Measurements from ENCODE around the gene PTPRD.

Gene PTPRD

GRCh38 chr9:8534828-8535227 lies 2078.0 kb downstream of the PTPRD start:
- DNase-seq, result no peak

DNA sequence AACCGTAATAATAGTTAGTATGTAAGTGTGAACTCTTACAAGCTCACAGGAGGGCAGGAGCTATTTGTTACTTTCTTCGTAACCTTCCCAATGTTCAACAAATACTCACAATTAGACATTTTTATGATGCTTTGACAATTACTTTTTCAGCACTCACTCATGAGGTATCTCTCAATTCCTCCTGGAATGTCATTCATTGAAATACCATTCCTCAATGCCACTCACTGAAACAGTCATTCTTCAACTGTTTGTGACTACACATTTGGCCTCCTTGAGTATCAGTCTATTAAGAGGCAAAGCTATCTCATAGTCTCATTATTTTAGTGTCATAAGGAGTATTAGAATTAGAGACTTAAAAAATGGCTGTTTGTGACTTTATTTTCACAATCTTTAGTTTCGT lies 2079.1 kb downstream of the PTPRD start:
- DNase-seq, result no peak

DNA sequence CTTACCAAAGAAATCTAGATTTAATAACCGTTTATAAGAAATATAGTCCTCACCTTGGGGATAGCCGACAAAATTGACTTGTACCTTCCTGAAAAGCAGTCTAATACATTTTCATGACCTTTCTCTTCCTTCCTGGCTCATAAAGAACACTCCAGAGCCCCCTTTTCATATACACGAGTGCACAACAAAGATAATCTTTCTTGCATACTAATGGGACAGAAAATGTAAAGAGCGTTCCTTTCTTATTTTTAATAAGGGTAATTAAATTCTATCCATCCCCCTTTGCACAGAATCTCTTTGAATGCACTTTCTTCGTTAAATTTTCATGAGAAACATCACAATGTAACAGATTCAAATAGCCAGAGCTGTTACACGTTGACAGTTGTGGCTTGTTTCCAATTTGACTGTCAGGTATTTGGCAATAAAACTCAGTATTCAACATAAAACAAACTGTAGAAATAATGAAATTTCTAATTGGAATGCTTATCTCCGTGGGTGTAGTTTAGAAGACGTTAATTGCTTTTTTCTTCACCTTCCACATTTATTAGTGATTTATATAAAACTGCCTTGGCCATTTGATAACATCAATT lies 2080.9 kb downstream of the PTPRD start:
- no peak for DNase-seq

GRCh38 chr9:8521112-8521511 lies 2091.7 kb downstream of the PTPRD start:
- DNase-seq, result no peak

GRCh38 chr9:8515748-8516147 lies 2097.1 kb downstream of the PTPRD start:
- no peak for DNase-seq

GRCh38 chr9:8514760-8515159 lies 2098.0 kb downstream of the PTPRD start:
- DNase-seq, result no peak

GRCh38 chr9:8508671-8509290 lies 2104.0 kb downstream of the PTPRD start:
- DNase-seq, result no peak

- no peak for DNase-seq
Measured at GRCh38 chr9:8494571-8494970, 2118.2 kb downstream of the PTPRD start.

DNA sequence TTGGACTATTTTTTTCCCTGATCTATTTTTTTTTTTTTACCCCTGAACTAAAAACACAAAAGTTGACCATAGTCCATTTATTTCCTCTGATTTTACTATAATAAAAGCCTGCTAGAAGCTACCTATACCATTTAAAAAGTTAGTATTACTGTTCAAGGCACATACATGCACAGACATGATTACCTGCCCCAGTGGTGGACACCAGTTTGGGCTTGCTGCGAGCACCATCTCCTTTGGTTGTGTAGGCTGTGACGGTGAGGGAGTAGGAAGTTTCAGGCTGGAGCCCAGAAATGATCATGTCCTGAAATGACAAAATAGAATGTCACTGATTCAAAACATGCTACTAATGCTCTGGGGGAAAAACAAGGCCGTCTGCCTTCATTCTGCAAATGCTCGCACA lies 2120.1 kb downstream of the PTPRD start:
- no peak for DNase-seq

GRCh38 chr9:8492024-8492423 lies 2120.8 kb downstream of the PTPRD start:
- no peak for DNase-seq

DNA sequence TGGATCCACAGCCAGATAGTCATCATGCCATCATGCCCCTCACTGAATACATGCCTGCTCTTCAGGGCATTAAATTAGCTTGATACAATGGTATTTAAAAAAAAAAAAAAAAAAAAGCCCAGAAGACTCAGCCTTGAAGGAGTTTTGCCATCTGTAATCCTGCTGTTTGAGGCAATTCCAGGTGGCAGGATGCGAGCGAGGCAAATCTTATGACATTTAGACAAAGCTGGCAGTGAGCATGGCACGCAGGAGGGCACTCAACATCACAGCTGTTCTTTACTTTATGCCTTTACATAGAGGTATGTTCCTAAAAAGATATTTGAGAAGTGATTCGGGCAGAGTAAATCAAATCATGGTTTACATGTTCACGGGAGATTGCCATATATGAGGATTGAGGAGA lies 2121.2 kb downstream of the PTPRD start:
- no peak for DNase-seq

DNA sequence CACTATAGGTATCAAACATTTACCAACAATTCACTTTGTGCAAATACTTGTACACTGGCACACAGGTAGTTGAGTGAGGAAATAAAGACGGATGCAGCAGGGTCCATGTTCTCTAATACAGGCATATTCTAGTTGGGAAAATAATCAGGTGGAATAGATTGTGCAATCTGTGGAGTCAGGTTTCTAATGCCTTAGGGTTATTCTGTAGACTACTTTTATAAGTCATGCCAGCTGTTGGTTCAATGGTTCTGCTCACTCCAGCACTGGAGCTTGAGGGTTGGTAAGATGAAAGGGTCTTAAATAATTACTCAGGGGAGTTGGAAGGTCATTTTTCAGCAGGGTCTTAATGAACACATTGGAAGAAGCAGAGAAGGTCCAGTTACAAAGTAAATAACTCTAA lies 2123.0 kb downstream of the PTPRD start:
- no peak for DNase-seq

GRCh38 chr9:8486095-8486494 lies 2126.7 kb downstream of the PTPRD start:
- DNase-seq, result peak; percentile 18 to 19

- DNase-seq, result no peak
Measured at GRCh38 chr9:8484597-8485191, 2128.1 kb downstream of the PTPRD start.

DNA sequence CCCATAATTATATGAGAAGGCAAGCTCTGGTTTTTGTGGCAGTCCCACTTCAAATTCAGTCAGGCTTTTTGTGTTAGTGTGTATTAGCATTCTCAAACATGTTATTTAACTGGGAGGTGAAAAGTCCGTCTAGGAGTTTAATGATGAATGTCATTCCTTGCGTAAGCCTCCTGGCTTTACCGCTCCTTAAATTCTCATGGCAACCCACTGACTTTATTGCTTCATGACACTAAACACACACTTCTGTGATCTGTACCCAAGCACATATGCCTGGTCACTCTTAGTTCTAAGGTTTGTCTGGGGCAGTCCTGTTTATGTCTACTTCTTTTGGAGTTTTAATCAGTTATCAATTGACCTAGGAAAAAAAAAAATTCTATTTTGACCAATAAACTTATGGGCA lies 2135.4 kb downstream of the PTPRD start:
- DNase-seq, result no peak

DNA sequence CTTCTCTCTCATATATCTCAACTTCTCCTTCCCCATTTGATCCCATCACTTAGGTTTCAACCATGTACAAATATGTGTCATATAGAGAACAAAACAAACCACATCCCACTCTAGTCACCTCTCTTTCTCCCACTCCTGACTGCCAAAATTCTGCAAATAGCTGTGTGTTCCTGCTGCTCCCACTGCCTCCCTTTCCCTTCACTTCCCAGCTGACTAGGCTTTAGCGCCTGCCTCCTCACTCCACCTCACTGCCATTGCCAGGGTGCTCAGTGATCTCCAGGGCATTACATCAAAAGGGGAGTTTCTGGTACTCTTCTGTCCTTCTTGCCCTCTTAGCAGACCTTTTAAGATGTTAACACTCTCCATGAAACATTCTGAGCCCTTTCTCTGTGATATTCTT lies 2137.9 kb downstream of the PTPRD start:
- no peak for DNase-seq

DNA sequence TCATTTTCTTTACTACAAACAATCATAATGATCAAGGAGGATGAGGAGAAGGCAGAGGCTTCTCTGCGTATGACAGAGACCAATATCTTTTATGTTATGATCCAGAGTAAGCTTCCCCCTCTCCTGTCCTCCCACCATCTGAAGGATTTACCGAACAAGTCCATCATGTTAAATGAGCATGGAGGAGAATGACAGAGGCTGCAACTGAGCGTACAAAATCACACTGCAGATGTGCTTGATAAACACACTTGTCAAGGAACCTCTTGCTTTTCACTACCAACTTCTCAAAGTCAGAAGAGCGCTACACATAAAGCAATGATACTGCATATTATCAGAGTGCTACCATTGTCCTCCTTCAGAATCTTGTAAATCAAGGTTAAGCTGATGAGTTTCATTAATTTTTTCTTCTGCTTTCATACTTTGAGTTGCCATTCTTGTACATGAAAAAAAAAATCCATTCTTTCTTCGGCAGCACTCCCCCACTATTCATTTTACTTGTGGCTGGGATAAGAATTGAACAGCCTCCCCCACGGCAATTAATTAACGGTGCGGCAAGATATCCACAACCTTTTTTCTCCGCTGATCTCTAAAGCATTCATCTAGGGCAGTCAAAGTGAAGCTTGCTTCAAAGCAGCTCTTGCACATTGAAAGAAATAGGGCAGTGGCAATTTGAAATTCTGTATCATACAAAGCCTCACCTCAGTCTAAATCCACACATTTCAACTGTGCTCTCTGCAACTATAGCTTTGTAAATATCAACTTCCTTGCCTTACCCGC lies 2139.4 kb downstream of the PTPRD start:
- DNase-seq, result no peak

DNA sequence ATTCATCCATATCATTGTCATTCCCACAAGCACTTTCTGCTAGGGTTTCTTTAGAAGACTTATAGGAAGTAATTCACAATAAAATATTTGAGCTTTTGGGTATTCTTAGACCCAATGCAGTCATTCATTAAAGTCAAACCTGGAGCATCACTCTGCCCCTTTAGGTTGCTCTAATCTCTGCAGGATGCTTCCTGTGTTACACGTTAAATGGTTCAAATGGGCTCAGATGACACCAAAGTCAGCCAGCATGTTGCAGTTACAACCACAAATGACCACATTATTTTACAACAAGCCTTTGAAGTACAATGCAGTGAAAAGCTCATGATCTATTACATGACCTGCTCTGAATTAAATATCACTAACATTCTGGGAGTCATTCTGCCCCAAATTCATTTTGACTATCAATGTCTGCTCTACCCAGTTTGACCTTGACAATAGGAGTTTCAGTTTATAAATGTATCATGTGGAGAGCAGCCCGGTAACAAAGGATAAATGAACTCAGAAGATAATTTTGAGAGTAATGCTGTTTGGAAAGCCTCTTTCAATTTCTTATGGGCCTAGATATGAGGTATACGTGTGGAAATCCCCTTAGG lies 2144.7 kb downstream of the PTPRD start:
- DNase-seq, result no peak

DNA sequence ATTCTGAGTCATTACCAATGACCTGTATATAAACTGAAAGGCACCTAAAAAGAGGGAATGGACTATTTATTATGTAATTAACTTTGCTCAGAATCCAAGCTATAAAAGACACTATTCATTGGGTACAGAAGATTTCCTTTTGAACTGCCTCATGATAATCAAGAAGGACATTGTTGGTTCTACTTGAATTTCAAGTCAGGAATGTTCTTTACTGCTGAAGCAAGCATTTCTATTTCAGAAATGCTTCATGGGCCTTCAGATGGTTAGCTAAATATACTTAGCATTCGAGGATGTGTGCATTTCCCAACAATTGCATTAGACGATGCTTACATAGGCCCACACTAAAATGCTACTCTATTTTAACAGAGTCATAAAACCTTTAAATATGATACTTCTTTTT lies 2155.0 kb downstream of the PTPRD start:
- DNase-seq, result no peak

GRCh38 chr9:8457055-8457454 lies 2155.7 kb downstream of the PTPRD start:
- no peak for DNase-seq

- DNase-seq, result no peak
Measured at GRCh38 chr9:8456344-8456743, 2156.5 kb downstream of the PTPRD start.

DNA sequence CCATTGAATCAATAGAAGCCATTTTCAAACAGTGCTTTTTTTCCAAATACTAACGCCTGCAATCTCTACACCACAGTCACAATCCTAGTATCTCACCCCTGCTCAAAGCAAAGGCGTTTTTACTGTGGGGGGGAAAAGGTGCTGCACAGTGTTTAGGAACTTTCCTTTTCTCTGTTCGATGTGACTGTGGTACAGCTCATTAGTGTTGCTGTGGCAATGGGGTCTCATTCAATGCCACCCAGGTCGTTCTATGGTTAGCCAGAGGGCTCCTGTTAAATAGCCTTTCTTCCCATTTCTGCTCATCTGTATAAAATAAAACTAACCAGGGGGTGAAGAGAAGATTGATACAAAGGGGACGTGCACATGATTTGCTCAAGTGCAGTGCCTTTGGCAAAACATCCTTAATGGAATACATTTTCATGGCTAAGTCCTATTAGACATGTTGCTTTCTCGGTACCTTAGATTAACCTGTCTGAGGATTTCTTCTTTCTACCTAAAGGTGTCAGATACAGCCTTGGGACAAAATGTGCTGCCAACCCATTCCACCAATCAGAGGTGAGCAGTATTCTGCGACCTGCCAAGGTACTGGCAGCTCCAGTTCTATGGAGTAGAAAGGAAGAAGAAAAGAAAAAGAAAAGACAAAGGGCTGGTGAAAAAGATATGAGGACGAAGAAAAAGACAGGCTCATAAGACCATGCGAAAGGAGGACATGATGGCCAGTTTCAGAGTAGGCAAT lies 2161.8 kb downstream of the PTPRD start:
- DNase-seq, result no peak

- no peak for DNase-seq
Measured at GRCh38 chr9:8448226-8448625, 2164.6 kb downstream of the PTPRD start.
